ENCODE data around the gene PSMA1.

GRCh38 chr11:14547440-14547839, 27.3 kb upstream of the PSMA1 start:
- TF ChIP-seq CTCF (IDR thresholded peaks at IDR 0.05) (no peak), POLR2A (IDR thresholded peaks at IDR 0.05) (no peak), POLR2AphosphoS5 (IDR thresholded peaks at IDR 0.05) (no peak)
